ENCODE measurements around the gene UBE3C. TPM values are rescaled to one million over a fixed set of nuclear protein-coding genes. Genes with fewer than 3 reads are reported as not detected.
A peak's percentile ranks its signal among the peaks of the same experiment; 100 is the strongest.

UBE3C gene
- total and polyA plus RNA-seq, 11 donors, result 11.0 to 57.5 (median 48.1) TPM

- H3K27ac ChIP-seq, result no peak overlapping the region
- DNase-seq, result no peak
Measured at GRCh38 chr7:157140511-157140905, 1.8 kb downstream of the UBE3C start.

GRCh38 chr7:157141525-157142060 is 2.9 kb downstream of the UBE3C start:
- DNase-seq (no peak), ATAC-seq (no peak)
- Histone ChIP-seq H3K9me3 (peaks cover 0 to under 1% (median 0%) of the 10 kb centered on the region in 12 donors), H3K27me3 (no peaks in the 10 kb centered on the region), H3K4me3 (no peak overlapping the region), H3K36me3 (peaks cover 0 to 26% (median 12%) of the 10 kb centered on the region in 9 donors), H3K4me1 (peaks cover 10 to 55% (median 32%) of the 10 kb centered on the region in 12 donors), H3K27ac (no peak overlapping the region)
- TF ChIP-seq CTCF (IDR thresholded peaks at IDR 0.05), result no peak
- no peak for TF ChIP-seq POLR2A (IDR thresholded peaks at IDR 0.05)
- 89 to 96% (median 93%) methylated on average over 16 of the region's 16 CpGs for WGBS, 4 donors
- intact Hi-C loops (cut with DNase I), result loop anchor here in 3 of 10 donors (5.0 to 10.0 kb wide), 3 partner anchors 63 to 194 kb away; partner anchors contain the start of genes DNAJB6 (in 1 of the 3) and NOM1 (in 1 of the 3)

More at GRCh38 chr7:157140511-157140905, 1.8 kb downstream of the UBE3C start:
- ATAC-seq, result no peak
- no peaks in the 10 kb centered on the region for H3K27me3 ChIP-seq
- 74 to 85% (median 81%) methylated on average over 10 of the region's 10 CpGs for WGBS, 4 donors
- no peaks in the 10 kb centered on the region for H3K9me3 ChIP-seq
- peaks cover 0 to 26% (median 12%) of the 10 kb centered on the region in 9 donors for H3K36me3 ChIP-seq
- intact Hi-C loops (cut with DNase I), result loop anchor here in 3 of 10 donors (5.0 to 10.0 kb wide), 3 partner anchors 64 to 194 kb away; partner anchors contain the start of genes DNAJB6 (in 1 of the 3) and NOM1 (in 1 of the 3)
- peaks cover 10 to 60% (median 32%) of the 10 kb centered on the region in 12 donors for H3K4me1 ChIP-seq
- TF ChIP-seq CTCF (IDR thresholded peaks at IDR 0.05) (no peak), POLR2A (IDR thresholded peaks at IDR 0.05) (no peak)
- peak overlapping the region in 7 of 12 donors; percentile 77 to 97 (median 87) for H3K4me3 ChIP-seq

- peaks cover 0 to 26% (median 12%) of the 10 kb centered on the region in 9 donors for H3K36me3 ChIP-seq
- DNase-seq, result no peak
- TF ChIP-seq POLR2A (IDR thresholded peaks at IDR 0.05) (no peak), CTCF (IDR thresholded peaks at IDR 0.05) (no peak)
- 86 to 90% (median 88%) methylated on average over 8 of the region's 8 CpGs for WGBS, 4 donors
- intact Hi-C loops (cut with DNase I), result loop anchor here in 3 of 10 donors (5.0 to 10.0 kb wide), 3 partner anchors 61 to 196 kb away; partner anchors contain the start of genes DNAJB6 (in 1 of the 3) and NOM1 (in 1 of the 3)
- no peak overlapping the region for H3K27ac ChIP-seq
- ATAC-seq, result no peak
- H3K9me3 ChIP-seq, result peaks cover 0 to 8% (median 0%) of the 10 kb centered on the region in 12 donors
- H3K27me3 ChIP-seq, result no peaks in the 10 kb centered on the region
- no peak overlapping the region for H3K4me3 ChIP-seq
- peaks cover 10 to 49% (median 31%) of the 10 kb centered on the region in 12 donors for H3K4me1 ChIP-seq
Measured at GRCh38 chr7:157143788-157144187, 5.1 kb downstream of the UBE3C start.

- H3K27ac ChIP-seq, result no peak overlapping the region
- peaks cover 0 to 15% (median 0%) of the 10 kb centered on the region in 9 donors for H3K36me3 ChIP-seq
- WGBS, 4 donors, result 72 to 88% (median 76%) methylated on average over 4 of the region's 4 CpGs
- H3K27me3 ChIP-seq, result no peaks in the 10 kb centered on the region
- peaks cover 0 to 8% (median 0%) of the 10 kb centered on the region in 12 donors for H3K9me3 ChIP-seq
- no peak for TF ChIP-seq POLR2A (IDR thresholded peaks at IDR 0.05)
- no peak for TF ChIP-seq CTCF (IDR thresholded peaks at IDR 0.05)
- H3K4me1 ChIP-seq, result peaks cover 0 to 32% (median 22%) of the 10 kb centered on the region in 12 donors
- no peak for ATAC-seq
- no peak overlapping the region for H3K4me3 ChIP-seq
- no peak for DNase-seq
- intact Hi-C loops (cut with DNase I), result loop anchor here in 2 of 10 donors (10.0 kb wide), 2 partner anchors 55 to 185 kb away; partner anchors contain the start of gene DNAJB6 (in 1 of the 2)
Measured at GRCh38 chr7:157149317-157149716, 10.6 kb downstream of the UBE3C start.
